ENCODE results near the gene GTF2A1.
"Not testable (repeated sequence)": the region's sequence is repeated elsewhere in the genome, so short reads cannot be mapped to it uniquely, and the experiment has no call there.

GTF2A1 gene
- total RNA-seq: 48.6 to 59.5 reads per million in 2 donors

DNA sequence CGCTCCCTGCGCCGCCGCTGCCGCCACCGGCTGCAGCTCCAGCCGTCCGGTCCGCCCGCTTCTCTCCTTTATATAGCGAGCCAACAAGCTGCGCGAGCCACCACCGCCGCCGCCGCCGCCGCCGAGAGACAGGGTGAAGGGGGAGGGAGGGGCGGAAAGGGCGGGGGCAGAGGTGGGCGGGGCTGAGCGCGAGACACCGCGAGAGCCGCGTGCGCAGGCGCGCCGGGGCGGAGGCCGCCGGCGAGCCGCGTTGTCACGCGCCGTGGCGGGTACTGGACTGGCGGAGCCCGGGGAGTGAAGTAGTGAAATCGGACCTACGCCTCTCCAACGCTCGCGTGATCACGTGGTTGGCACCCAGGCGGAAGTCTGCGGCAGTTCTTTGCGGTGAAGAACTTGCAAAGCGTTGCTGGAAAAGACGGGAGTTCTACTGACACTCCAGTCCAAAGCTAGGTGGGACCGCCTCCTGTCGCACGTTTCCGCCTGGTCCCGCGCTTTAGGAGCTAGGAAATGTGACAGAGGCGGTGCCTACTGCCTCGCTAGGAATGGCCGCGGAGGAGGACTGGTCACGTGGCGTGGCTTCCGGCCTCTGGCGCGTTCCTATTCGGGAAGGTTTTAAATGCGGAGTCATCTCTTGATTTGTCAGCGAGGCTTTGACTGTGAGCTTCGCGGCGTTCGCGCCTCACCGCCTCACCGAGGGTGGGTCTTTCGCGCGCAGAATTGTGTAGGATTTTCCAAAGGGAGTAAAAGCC is at the start of gene GTF2A1:
GTF2A1 (minus strand) TSS at position 130 of the 749 bp plus-strand sequence. CDS start 441 bp downstream, outside the sequence.
- peak; percentile 87 to 98 (median 93) for DNase-seq

GRCh38 chr14:81269979-81270375 is 49.2 kb upstream of the GTF2A1 start:
- no peak for DNase-seq

DNA sequence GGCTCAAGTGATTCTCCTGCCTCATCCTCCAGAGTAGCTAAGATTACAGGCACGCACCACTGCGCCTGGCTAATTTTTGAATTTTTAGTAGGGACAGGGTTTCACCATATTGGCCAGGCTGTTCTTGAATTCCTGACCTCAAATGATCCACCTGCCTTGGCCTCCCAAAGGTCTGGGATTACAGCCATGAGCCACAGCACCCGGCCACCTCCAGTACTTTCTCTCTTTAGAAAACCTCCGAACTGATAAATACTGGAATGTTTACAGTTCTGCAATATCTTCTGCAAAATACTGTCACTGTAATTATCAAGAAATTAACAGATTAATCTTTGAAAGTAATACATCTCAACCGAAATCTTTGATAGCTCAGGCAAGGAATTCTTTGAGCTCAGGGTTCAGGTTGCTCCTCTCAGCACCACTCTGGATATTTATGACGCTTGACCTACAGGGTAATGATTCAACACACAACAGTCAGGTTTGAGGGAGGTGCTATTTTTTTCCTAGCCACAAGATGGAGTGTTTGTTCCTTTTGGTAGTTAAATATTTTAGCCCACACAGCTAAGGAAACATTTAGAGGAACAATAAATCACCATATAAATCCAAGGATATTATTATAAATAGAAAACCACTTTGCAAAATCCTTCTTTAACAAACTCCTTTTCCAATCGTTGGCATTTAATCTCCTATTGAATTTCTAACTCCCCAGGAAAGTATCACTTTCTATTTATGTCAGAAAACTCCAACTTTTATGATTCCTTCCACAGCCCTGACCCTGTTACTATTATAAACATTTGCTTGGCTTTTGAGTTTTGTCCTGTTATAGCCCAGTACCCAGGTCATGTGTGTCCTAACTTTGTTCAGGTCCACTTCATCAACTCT is 48.6 kb upstream of the GTF2A1 start:
- peak in 1 of 5 experiments; percentile 48 for DNase-seq

DNA sequence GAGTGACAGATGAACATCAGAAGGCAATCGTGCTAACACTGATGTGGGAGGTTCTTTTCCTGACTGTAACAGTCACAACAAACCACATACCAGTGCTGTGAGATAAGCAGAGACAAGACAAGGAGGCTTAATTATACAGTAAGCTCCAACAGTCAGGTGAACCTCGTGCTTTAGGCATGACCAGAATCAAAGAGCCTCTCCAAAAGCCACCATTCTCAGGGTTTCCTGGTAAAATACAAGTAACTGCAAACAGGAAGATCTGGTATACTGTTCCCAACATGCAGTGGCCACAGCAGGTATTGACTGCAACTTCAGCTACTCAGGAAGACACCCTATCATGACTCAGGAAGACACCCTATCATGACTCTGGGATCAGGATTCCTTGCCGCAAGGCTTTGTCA is 47.3 kb upstream of the GTF2A1 start:
- DNase-seq: peak in 1 of 5 experiments; percentile 67

DNA sequence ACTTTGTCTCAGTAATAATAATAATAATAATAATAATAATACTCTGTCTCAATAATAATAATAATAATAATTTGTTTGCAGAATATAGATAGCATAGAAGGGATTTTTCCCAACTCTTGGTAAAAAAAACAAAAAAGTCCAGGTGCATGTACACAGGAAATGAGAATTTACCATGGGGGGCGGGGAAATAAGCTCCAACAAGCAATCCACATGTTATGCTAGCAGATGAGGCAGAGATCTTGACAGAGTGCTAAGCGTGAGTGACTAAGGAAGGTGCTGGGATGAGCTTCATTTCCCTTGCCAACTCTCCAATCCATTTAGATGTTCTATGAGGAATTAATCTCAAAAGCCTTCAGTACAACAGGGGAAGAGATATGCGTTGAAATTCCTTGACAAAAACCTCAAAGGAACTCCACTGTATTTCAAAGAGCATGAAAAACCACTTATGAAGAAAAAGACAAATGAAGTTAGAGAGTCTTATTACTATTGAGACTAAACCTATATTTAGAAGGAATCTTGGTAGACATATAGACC is 44.9 kb upstream of the GTF2A1 start:
- no peak for DNase-seq

DNA sequence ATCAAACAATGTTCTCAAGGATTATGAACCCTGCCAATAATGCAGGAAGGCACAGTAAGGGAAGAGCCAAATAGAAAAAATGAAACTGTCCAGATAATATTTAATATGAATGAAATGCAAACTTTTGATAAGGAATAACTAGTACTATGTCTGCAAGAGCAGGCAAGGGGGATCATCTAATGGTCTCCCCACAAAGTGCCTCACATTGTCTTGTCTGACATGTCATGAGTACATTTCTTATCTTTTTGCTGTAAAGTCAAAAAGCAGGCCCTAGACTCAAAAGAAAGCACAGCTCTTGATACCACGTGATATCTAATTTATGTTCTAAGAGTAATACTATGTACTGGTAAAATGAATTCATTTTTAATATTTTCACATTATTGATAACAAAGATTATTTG is 43.9 kb upstream of the GTF2A1 start:
- no peak for DNase-seq

DNA sequence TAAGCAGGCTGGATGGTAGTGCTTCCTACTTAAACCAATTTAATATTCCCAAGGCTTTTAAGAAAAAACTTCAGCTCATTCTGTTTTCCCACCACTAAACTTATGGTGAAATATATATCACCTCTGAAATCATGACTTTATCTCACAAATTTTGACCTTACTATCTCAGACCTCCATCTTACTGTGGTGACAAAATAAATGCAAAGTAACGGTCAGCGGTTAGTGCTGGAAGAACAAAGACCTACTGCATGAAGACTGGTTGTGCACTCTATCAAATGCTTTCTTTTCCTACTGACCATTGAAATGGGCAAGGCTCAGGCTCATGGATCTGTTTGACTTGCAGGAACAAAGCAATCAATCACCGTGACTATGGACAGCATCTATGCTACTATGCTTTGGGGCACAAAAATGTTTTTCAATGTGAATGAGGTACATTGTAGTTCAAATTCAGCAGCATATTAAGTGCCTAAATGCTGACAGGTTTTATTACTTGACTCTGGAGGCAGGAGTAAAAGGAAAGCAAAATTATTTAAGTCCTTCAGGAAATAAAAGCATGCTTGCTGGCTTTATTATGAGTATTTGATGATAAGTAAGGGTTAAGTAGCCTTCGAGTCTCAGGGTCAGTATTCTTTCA is 43.1 kb upstream of the GTF2A1 start:
- DNase-seq: no peak

GRCh38 chr14:81261176-81261575 is 40.4 kb upstream of the GTF2A1 start:
- no peak for DNase-seq

- no peak for DNase-seq
Observed at GRCh38 chr14:81260732-81261131, 40.0 kb upstream of the GTF2A1 start.

- DNase-seq: no peak
Observed at GRCh38 chr14:81256289-81256960, 35.7 kb upstream of the GTF2A1 start.

DNA sequence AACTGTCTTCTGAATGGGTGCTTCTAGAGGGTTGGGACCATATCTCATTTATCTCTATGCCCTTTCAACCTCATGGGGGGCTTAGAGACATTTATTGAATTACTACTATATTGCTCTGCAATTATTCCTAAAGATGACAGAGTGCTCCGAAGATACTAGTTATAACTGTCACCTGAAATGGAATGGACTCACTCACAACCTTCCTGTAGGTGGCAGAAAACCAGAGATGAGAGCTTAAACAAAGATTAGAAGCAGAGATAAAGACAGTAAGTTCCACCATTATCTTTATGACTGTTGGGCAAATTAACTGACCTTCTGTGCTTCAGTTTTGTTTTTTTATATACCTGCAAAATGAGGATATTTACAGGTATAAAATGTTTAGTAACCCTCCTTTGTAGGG is 31.5 kb upstream of the GTF2A1 start:
- DNase-seq: no peak

DNA sequence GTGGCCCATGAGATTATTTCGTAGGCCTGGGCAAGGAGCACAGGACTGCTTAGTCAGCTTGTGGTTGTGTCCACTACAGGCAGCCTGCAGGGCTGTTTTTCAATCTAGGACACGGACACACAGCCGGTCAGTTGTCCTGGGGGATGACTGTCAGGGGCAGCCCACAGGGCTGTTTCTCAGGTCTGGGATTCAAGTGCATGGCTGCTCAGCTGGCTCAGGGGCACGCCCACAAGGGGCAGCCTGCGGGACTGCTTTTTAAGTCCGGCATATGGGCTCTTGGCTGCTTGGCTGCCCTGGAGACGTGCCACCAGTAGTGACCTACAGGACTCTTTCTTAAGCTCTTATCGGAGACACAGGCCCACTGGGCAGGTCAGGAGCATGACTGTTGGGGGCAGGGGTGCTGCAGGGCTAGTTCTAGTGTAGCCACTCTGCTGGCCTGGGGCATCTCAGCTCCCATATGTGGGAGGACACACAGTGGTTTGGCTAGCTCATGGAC is 26.6 kb upstream of the GTF2A1 start:
- no peak for DNase-seq

DNA sequence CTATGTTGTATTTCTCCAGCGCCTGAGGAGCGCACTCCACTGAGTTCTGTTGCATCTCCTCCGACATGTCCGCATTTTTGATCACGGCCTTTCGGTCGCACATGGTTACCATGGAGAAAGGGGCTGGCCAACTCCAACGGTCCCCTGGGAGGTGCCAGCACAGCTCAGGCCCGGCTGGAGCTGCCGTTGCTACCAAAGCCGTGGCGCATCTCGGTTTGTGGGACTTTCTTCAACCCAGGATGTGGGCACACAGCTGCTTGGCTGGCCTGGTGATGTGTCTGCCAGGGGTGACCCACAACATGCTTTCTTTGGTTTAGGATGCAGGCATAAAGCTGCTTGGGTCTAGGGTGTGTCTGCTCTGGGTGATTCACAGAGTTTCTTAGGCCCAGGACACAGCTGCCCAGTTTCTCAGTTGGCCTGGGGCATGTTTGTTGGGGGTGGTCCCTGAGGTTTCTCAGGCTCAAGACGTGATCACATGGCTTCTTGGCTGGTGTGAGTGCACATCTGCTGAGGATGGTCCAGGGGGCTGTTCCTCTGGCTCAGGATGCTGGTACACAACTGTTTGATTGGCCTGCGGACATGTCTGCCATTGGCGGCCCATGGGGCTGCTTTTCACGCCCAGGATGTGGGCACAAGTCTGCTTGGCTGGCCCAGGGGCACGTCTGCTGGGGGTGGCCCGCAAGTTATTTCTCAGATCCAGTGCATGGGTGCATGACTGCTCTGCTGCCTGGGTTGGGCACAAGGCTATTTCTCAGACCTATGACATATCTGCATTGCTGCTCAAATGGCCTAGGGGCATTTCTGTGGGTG is 25.9 kb upstream of the GTF2A1 start:
- DNase-seq: peak in 1 of 5 experiments; percentile 57

GRCh38 chr14:81245771-81246170 is 25.0 kb upstream of the GTF2A1 start:
- no peak for DNase-seq

DNA sequence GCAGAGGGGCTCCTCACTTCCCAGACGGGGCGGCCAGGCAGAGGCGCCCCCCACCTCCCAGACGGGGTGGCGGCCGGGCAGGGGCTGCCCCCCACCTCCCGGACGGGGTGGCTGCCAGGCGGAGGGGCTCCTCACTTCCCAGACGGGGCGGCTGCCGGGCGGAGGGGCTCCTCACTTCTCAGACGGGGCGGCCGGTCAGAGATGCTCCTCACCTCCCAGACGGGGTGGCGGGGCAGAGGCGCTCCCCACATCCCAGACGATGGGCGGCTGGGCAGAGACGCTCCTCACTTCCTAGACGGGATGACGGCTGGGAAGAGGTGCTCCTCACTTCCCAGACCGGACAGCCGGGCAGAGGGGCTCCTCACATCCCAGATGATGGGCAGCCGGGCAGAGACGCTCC is 23.7 kb upstream of the GTF2A1 start:
- not testable (repeated sequence) for DNase-seq

- DNase-seq: no peak
Observed at GRCh38 chr14:81243499-81243898, 22.7 kb upstream of the GTF2A1 start.

DNA sequence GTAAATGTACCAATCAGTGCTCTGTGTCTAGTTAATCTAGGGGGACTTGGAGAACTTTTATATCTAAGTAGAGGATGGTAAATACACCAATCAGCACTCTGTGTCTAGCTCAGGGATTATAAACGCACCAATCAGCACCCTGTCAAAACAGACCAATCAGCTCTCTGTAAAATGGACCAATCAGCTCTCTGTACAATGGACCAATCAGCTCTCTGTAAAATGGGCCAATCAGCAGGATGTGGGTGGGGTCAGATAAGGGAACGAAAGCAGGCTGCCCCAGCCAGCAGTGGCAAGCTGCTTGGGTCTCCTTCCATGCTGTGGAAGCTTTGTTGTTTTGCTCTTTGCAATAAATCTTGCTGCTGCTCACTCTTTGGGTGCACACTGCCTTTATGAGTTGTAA is 16.1 kb upstream of the GTF2A1 start:
- not testable (repeated sequence) for DNase-seq

GRCh38 chr14:81236138-81236537 is 15.4 kb upstream of the GTF2A1 start:
- DNase-seq: no peak

DNA sequence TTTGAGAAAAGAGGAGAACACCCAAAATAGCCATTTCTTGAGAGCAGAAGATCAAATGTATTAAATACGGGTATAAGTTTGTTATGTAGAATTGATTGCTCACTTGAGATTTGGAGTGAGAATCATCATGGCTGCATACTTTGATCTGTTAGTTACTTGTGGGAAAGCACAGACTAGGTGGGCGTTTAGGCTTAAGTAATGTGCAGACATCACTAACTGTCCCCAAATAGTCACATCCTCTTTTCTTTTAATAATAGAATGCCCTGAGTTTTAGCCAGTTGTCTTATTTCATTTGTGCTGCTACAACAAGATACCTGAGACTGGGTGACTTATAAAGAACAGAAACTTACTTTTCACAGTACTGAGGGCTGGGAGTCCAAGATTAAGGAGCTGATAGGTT is 14.3 kb upstream of the GTF2A1 start:
- DNase-seq: no peak

GRCh38 chr14:81234278-81234677 is 13.5 kb upstream of the GTF2A1 start:
- DNase-seq: no peak

- no peak for DNase-seq
Observed at GRCh38 chr14:81233615-81234014, 12.9 kb upstream of the GTF2A1 start.
